Brain microvascular endothelial cell (primary cell): ENCODE results near the gene NDUFB5.
A peak's percentile ranks its signal among the peaks of the same experiment; 100 is the strongest.

Experiments
- DNase-seq: peaks from one replicate; pipeline ENCODE4 v3.0.0-alpha.2; 2020
- H3K27ac ChIP-seq: fragments of 250-450 bp; sonication (Bioruptor Pico); 2 replicates; pipeline ENCODE4 v1.5.1; 2020; ENCODE audit warnings: mild to moderate bottlenecking, moderate library complexity
- H3K27me3 ChIP-seq: fragments of 250-450 bp; sonication (Bioruptor Pico); replicated peaks from 2 replicates; pipeline ENCODE4 v1.5.1; 2020; ENCODE audit warnings: mild to moderate bottlenecking
- H3K36me3 ChIP-seq: fragments of 250-450 bp; sonication (Bioruptor Pico); replicated peaks from 2 replicates; pipeline ENCODE4 v1.5.1; 2020; ENCODE audit warnings: mild to moderate bottlenecking
- H3K4me3 ChIP-seq: 2 replicates; pipeline ENCODE4 v1.5.1; 2011; ENCODE audit warnings: low read depth, mild to moderate bottlenecking, control low read depth, low read length, moderate library complexity
- in situ Hi-C: cut with HindIII; loops from 2 replicates; pipeline ENCODE4 v1.10.0; 2017; ENCODE audit warnings: low sequenced_read_pairs, low pct_ligation_motif_present
- TF ChIP-seq, protein P1 (sequence below): IDR thresholded peaks from 2 replicates; pipeline ENCODE4 v1.5.1; 2011; ENCODE audit warnings: low read depth, mild to moderate bottlenecking, moderate library complexity, low read length, control low read depth, inconsistent platforms; ENCODE audit errors: missing control alignments

NDUFB5 gene

DNA sequence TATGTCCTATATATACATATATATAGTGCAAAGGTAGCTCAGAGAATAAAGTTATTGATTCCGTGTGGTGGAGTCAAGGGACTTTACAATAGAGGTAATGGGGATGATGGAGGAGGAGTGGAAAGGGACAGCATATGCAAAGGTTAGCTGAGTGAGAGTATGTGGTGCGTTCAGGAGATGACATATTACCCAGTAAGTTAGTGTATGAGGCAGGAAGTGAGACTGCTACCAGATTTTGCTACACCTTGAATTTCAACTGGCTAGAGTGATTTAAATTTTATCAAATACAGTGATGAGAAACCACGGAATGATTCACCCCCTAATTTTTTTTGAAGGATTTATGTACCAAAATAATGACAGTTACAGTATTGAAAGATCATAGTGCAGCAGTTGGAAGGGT, 39.1 kb upstream of the NDUFB5 start:
- DNase-seq = no peak
- no peak overlapping the region for H3K27ac ChIP-seq
- no peaks in the 10 kb centered on the region for H3K27me3 ChIP-seq
- TF ChIP-seq, protein P1, sequence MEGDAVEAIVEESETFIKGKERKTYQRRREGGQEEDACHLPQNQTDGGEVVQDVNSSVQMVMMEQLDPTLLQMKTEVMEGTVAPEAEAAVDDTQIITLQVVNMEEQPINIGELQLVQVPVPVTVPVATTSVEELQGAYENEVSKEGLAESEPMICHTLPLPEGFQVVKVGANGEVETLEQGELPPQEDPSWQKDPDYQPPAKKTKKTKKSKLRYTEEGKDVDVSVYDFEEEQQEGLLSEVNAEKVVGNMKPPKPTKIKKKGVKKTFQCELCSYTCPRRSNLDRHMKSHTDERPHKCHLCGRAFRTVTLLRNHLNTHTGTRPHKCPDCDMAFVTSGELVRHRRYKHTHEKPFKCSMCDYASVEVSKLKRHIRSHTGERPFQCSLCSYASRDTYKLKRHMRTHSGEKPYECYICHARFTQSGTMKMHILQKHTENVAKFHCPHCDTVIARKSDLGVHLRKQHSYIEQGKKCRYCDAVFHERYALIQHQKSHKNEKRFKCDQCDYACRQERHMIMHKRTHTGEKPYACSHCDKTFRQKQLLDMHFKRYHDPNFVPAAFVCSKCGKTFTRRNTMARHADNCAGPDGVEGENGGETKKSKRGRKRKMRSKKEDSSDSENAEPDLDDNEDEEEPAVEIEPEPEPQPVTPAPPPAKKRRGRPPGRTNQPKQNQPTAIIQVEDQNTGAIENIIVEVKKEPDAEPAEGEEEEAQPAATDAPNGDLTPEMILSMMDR = no peak
- peaks cover 7% of the 10 kb centered on the region for H3K36me3 ChIP-seq
- H3K4me3 ChIP-seq = no peak overlapping the region
- in situ Hi-C loops = no loop called here

GRCh38 chr3:179580992-179581391, 23.6 kb upstream of the NDUFB5 start:
- no peaks in the 10 kb centered on the region for H3K27me3 ChIP-seq
- TF ChIP-seq, protein P1 = no peak
- H3K36me3 ChIP-seq = peaks cover 23% of the 10 kb centered on the region
- no peak for DNase-seq
- H3K4me3 ChIP-seq = no peak overlapping the region
- H3K27ac ChIP-seq = no peak overlapping the region
- in situ Hi-C loops = no loop called here

GRCh38 chr3:179589143-179589542, 15.5 kb upstream of the NDUFB5 start:
- no peaks in the 10 kb centered on the region for H3K27me3 ChIP-seq
- TF ChIP-seq, protein P1 = no peak
- peak overlapping the region; percentile 73 for H3K27ac ChIP-seq
- DNase-seq = no peak
- in situ Hi-C loops = no loop called here
- peaks cover 42% of the 10 kb centered on the region for H3K36me3 ChIP-seq
- H3K4me3 ChIP-seq = no peak overlapping the region

- Histone ChIP-seq H3K27ac (peak overlapping the region; percentile 23), H3K27me3 (no peaks in the 10 kb centered on the region), H3K36me3 (peaks cover 45% of the 10 kb centered on the region), H3K4me3 (no peak overlapping the region)
- in situ Hi-C loops = no loop called here
- DNase-seq = no peak
- TF ChIP-seq, protein P1 = no peak
These were observed 13.9 kb upstream of the NDUFB5 start for GRCh38 chr3:179590669-179591068.

GRCh38 chr3:179591313-179591712, 13.3 kb upstream of the NDUFB5 start:
- peaks cover 48% of the 10 kb centered on the region for H3K36me3 ChIP-seq
- H3K4me3 ChIP-seq = no peak overlapping the region
- H3K27me3 ChIP-seq = no peaks in the 10 kb centered on the region
- TF ChIP-seq, protein P1 = no peak
- H3K27ac ChIP-seq = peak overlapping the region; percentile 23
- peak; percentile 8 for DNase-seq
- in situ Hi-C loops = no loop called here

GRCh38 chr3:179599531-179599930, 5.1 kb upstream of the NDUFB5 start:
- no peak for DNase-seq
- Histone ChIP-seq H3K27ac (no peak overlapping the region), H3K4me3 (no peak overlapping the region), H3K27me3 (no peaks in the 10 kb centered on the region), H3K36me3 (peaks cover 47% of the 10 kb centered on the region)
- in situ Hi-C loops = no loop called here
- TF ChIP-seq, protein P1 = no peak
